KBM-7 (cell line): ENCODE measurements around the gene PPM1L.
A peak's percentile ranks its signal among the peaks of the same experiment; 100 is the strongest.

Experiments
- DNase-seq: peaks from one replicate; pipeline ENCODE4 v3.0.0-alpha.2; 2015
- in situ Hi-C: fragments of 300-500 bp; cut with MboI; formaldehyde crosslinking; loops from 2 replicates; pipeline ENCODE4 v1.14.3; 2020; ENCODE audit warnings: low sequenced_read_pairs, low pct_unique_long_range_greater_than_20kb, mixed read lengths

PPM1L gene

GRCh38 chr3:160830796-160831195, 74.8 kb downstream of the PPM1L start:
- in situ Hi-C loops = no loop called here

DNA sequence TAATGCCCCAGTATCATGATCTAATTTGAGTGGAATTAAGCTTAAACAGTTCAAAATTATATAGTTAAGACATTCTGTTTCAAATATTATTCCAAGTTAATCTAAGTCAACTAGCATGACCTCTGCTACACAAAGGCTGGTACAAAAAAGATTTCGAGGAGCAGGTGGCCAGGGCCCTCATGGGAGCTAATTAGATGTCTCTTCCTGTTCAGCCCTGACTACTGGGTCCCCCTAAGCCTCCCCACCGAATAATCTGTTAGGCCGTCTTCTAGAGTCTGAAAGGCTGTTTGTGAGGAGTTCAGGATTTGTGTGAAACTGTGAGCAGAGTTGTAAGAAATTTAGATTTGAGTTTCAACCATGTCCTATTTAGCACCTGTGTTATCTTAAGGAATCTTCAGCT, 75.4 kb downstream of the PPM1L start:
- in situ Hi-C loops = no loop called here
- DNase-seq = no peak

More at GRCh38 chr3:160830796-160831195, 74.8 kb downstream of the PPM1L start:
- no peak for DNase-seq

DNA sequence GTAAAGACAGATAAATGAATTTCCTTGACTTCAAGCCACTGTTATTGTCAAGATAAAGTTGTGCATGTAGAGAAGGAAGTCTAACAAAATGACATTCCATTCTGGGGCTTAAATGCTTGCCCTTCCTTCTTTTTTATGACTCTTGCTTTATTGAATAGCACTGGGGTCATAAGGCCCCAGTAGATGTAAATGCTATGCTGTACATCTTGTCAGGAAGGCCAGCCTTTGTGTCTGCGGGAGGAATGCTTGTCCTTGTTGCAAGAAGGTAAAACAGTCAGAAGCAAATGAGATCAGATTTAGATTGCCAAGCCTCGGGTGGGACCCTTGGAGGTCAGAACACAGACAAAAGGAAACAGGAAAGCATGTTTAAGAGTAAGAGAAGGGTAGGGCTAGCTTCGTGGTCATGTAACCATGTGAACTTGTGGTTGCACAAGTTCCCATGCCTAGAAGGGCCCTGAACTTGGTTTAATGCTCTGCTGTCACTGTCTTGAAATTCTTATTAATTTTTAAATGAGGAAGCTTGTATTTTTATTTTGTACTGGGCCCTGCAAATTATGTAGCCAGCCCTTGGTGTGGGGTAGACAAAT, 81.5 kb downstream of the PPM1L start:
- in situ Hi-C loops = no loop called here
- peak; percentile 80 for DNase-seq

GRCh38 chr3:160840590-160840989, 84.6 kb downstream of the PPM1L start:
- no peak for DNase-seq
- in situ Hi-C loops = no loop called here

- in situ Hi-C loops = no loop called here
These were observed 85.4 kb downstream of the PPM1L start for GRCh38 chr3:160841455-160841854.

GRCh38 chr3:160842021-160843005, 86.3 kb downstream of the PPM1L start:
- in situ Hi-C loops = no loop called here
- DNase-seq = no peak

More at GRCh38 chr3:160841455-160841854, 85.4 kb downstream of the PPM1L start:
- DNase-seq = no peak

GRCh38 chr3:160851629-160852210, 95.7 kb downstream of the PPM1L start:
- in situ Hi-C loops = no loop called here
- no peak for DNase-seq

DNA sequence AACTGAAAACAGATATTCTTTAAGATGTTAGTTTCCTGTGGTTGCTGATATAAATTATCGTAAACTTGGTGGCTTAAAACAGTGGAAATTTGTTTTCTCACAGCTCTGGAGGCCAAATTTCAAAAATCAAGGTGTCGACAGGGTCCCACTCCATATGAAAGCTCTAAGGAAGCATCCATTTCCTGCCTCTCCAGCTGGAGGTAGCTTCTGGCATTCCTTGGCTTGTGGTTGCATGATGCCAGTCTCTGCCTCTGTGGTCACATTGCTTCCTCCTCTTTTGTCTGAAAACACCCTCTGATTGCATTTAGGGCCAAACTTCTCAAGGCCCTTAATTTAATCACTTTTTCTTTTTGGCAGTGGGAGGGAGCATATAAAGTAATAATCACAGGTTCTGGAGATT, 96.8 kb downstream of the PPM1L start:
- in situ Hi-C loops = no loop called here
- DNase-seq = peak; percentile 11

- in situ Hi-C loops = no loop called here
- no peak for DNase-seq
These were observed 100.4 kb downstream of the PPM1L start for GRCh38 chr3:160856450-160856849.

GRCh38 chr3:160857476-160858119, 101.6 kb downstream of the PPM1L start:
- in situ Hi-C loops = no loop called here
- no peak for DNase-seq

- DNase-seq = no peak
- in situ Hi-C loops = no loop called here
These were observed 104.3 kb downstream of the PPM1L start for GRCh38 chr3:160860346-160860745.

- DNase-seq = no peak
These were observed 113.8 kb downstream of the PPM1L start for GRCh38 chr3:160869825-160870224.

GRCh38 chr3:160870327-160870726, 114.3 kb downstream of the PPM1L start:
- DNase-seq = no peak
- in situ Hi-C loops = no loop called here

More at GRCh38 chr3:160869825-160870224, 113.8 kb downstream of the PPM1L start:
- in situ Hi-C loops = no loop called here

- in situ Hi-C loops = no loop called here
- DNase-seq = no peak
These were observed 118.7 kb downstream of the PPM1L start for GRCh38 chr3:160874736-160875135.

- in situ Hi-C loops = no loop called here
- no peak for DNase-seq
These were observed 120.6 kb downstream of the PPM1L start for GRCh38 chr3:160876643-160877042.

- peak; percentile 1 for DNase-seq
- in situ Hi-C loops = no loop called here
These were observed 123.8 kb downstream of the PPM1L start for GRCh38 chr3:160879859-160880258.

GRCh38 chr3:160883373-160883772, 127.3 kb downstream of the PPM1L start:
- no peak for DNase-seq
- in situ Hi-C loops = no loop called here

GRCh38 chr3:160885791-160886286, 129.8 kb downstream of the PPM1L start:
- DNase-seq = peak; percentile 19

DNA sequence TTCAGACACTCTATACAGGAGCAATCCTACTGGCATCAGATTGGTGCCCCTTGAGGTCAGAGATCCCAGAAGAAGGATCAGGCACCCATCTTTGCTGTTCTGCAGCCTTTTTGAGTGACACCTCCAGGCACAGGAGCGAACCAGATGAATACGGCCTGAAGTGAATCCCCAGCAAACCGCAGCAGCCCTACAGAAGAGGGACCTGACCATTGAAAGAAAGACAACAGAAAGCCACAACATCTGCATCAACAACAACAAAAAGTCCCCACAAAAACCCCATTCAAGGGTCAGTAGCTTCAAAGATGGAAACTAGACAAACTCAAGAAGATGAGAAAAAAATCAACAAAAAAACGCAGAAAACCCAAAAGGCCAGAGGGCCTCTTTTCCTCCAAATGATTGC, 130.4 kb downstream of the PPM1L start:
- DNase-seq = no peak
- in situ Hi-C loops = no loop called here

More at GRCh38 chr3:160885791-160886286, 129.8 kb downstream of the PPM1L start:
- in situ Hi-C loops = no loop called here
